PC-3 (cell line): Measurements from ENCODE around the gene STMP1. TPM values are rescaled to one million over a fixed set of nuclear protein-coding genes. Genes with fewer than 3 reads are reported as not detected.
A peak's percentile ranks its signal among the peaks of the same experiment; 100 is the strongest.

ENCODE experiments used
- ATAC-seq: fragments of 200-7000 bp; cut with Tn5 transposase; 2 replicates; pipeline ENCODE4 v1.9.1; 2020; ENCODE audit warnings: mild to moderate bottlenecking, moderate library complexity
- BruUV-seq: library from RNA; stranded (reverse); fragments of 400-500 nt; replicated peaks from 2 replicates; lab custom pipeline; 2021; lab: Mats Ljungman, UMichigan
- CTCF ChIA-PET: fragments of 300-600 bp; sonication (Branson Sonifier 250); formaldehyde crosslinking; loops from one replicate; lab custom pipeline; 2022; ENCODE audit warnings: antibody characterized with exemption; lab: Charles Lee
- POLR2A ChIA-PET: fragments of 300-600 bp; sonication (Branson Sonifier 250); formaldehyde crosslinking; loops from one replicate; lab custom pipeline; 2022; ENCODE audit warnings: antibody characterized with exemption; ENCODE audit not compliant: unreplicated experiment; lab: Charles Lee
- DNase-seq: peaks from one replicate; pipeline ENCODE4 v3.0.0-alpha.2; 2015
- H2AFZ ChIP-seq: fragments of 300-600 bp; sonication (generic); 2 replicates; pipeline ENCODE4 v1.6.0; 2016; ENCODE audit warnings: antibody characterized with exemption, low read length
- H3F3A ChIP-seq: fragments of 300-600 bp; sonication (generic); one replicate; pipeline ENCODE4 v1.6.0; 2017; ENCODE audit warnings: antibody characterized with exemption, low read length, control low read depth, mild to moderate bottlenecking; ENCODE audit not compliant: unreplicated experiment
- H3K27ac ChIP-seq: fragments of 300-600 bp; sonication (generic); 2 replicates; pipeline ENCODE4 v1.5.1; 2016; ENCODE audit warnings: mild to moderate bottlenecking, low read length
- H3K27me3 ChIP-seq: fragments of 300-600 bp; sonication (generic); 2 replicates; pipeline ENCODE4 v1.6.1; 2016; ENCODE audit warnings: low read length, mixed read lengths
- H3K36me3 ChIP-seq: fragments of 300-600 bp; sonication (generic); 2 replicates; pipeline ENCODE4 v1.6.1; 2016; ENCODE audit warnings: low read depth, mixed run types, low read length, mixed read lengths
- H3K4me1 ChIP-seq: fragments of 300-600 bp; sonication (generic); 2 replicates; pipeline ENCODE4 v1.5.1; 2016; ENCODE audit warnings: low read length; ENCODE audit not compliant: insufficient read depth
- H3K4me2 ChIP-seq: fragments of 300-600 bp; sonication (generic); 2 replicates; pipeline ENCODE4 v1.6.0; 2016; ENCODE audit warnings: low read length
- H3K4me3 ChIP-seq: fragments of 300-600 bp; sonication (generic); 2 replicates; pipeline ENCODE4 v1.5.1; 2016; ENCODE audit warnings: mild to moderate bottlenecking, low read length, mixed read lengths
- H3K79me2 ChIP-seq: fragments of 300-600 bp; sonication (generic); 2 replicates; pipeline ENCODE4 v1.6.1; 2017; ENCODE audit warnings: low read length, mixed read lengths
- H3K9ac ChIP-seq: fragments of 300-600 bp; sonication (generic); 2 replicates; pipeline ENCODE4 v1.6.0; 2016; ENCODE audit warnings: mild to moderate bottlenecking, low read length
- H3K9me2 ChIP-seq: fragments of 300-600 bp; sonication (generic); replicated peaks from 2 replicates; pipeline ENCODE4 v1.6.1; 2016; ENCODE audit warnings: mixed run types, low read length, mixed read lengths
- H3K9me3 ChIP-seq: fragments of 300-600 bp; sonication (generic); 2 replicates; pipeline ENCODE4 v1.6.1; 2016; ENCODE audit warnings: low read length, mixed read lengths
- H4K20me1 ChIP-seq: fragments of 300-600 bp; sonication (generic); 2 replicates; pipeline ENCODE4 v1.6.1; 2016; ENCODE audit warnings: low read length, mixed read lengths
- EZH2 ChIP-seq: fragments of 300-600 bp; sonication (generic); IDR thresholded peaks from one replicate; pipeline ENCODE4 v1.6.1; 2017; ENCODE audit warnings: antibody characterized with exemption, mild to moderate bottlenecking, low read length; ENCODE audit not compliant: unreplicated experiment
- EZH2phosphoT487 ChIP-seq: fragments of 300-600 bp; sonication (generic); IDR thresholded peaks from 2 replicates; pipeline ENCODE4 v1.6.1; 2018; ENCODE audit warnings: mild to moderate bottlenecking, antibody characterized with exemption, low read length, borderline replicate concordance
- intact Hi-C: fragments of 100-400 bp; cut with micrococcal nuclease; formaldehyde crosslinking; loops from 2 replicates; pipeline ENCODE4 v1.9.0; 2023
- total RNA-seq: library from RNA; depleted of rRNA; stranded (reverse); fragments of >200 nt; gene quantifications from 2 replicates; pipeline ENCODE4 v1.2.3, GENCODE V29; 2014
- TF ChIP-seq, protein P1 (sequence below): fragments of 300-600 bp; sonication (generic); conservative IDR thresholded peaks from 2 replicates; pipeline ENCODE4 v1.5.1; 2017; ENCODE audit warnings: antibody characterized with exemption, low read depth, mild to moderate bottlenecking, low read length

Gene STMP1
- total RNA-seq, 1 experiment from 2014 or later: 8.8 TPM

DNA sequence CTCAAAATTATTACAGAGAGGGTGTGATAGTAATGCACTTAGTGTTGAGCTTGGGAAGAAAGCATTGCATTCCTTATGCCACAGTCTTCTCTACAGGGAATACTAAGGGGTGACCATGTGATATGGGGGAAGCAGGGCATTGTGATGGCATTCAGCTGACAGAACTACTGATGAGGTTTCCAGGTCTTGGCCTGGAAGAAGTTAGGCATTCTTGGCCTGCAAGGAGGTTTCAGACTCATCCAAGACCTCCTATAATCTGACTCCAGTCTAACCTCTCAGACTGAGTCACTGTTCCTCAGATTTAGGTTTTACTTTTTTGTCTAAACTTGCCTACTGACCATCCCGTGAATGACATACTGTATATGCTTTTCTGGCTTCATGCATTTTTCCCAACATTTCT lies 7.9 kb downstream of the STMP1 start:
- peak; percentile 10 for DNase-seq
- H3K27me3 ChIP-seq: no peaks in the 10 kb centered on the region
- no peak overlapping the region for H3K27ac ChIP-seq
- ChIA-PET POLR2A (interaction anchor here (0.6 kb wide), 1 partner anchor 384 kb away, joined by 3 read pairs; no protein-coding TSS in a partner anchor), CTCF (no interaction called here)
- peaks cover 9% of the 10 kb centered on the region; the same call in 1 of the 2 replicates for H3K36me3 ChIP-seq
- H2AFZ ChIP-seq: no peak overlapping the region
- no peaks in the 10 kb centered on the region for H3K9me2 ChIP-seq
- no peak overlapping the region for H3K4me2 ChIP-seq
- no peak overlapping the region for H3K9ac ChIP-seq
- H4K20me1 ChIP-seq: peaks cover 7% of the 10 kb centered on the region; the same call in 1 of the 2 replicates
- no peak overlapping the region for H3K4me3 ChIP-seq
- peak; percentile 23 for ATAC-seq
- H3K79me2 ChIP-seq: peaks cover 79% of the 10 kb centered on the region
- TF ChIP-seq EZH2phosphoT487: no peak
- no peak for TF ChIP-seq EZH2
- TF ChIP-seq, protein P1, sequence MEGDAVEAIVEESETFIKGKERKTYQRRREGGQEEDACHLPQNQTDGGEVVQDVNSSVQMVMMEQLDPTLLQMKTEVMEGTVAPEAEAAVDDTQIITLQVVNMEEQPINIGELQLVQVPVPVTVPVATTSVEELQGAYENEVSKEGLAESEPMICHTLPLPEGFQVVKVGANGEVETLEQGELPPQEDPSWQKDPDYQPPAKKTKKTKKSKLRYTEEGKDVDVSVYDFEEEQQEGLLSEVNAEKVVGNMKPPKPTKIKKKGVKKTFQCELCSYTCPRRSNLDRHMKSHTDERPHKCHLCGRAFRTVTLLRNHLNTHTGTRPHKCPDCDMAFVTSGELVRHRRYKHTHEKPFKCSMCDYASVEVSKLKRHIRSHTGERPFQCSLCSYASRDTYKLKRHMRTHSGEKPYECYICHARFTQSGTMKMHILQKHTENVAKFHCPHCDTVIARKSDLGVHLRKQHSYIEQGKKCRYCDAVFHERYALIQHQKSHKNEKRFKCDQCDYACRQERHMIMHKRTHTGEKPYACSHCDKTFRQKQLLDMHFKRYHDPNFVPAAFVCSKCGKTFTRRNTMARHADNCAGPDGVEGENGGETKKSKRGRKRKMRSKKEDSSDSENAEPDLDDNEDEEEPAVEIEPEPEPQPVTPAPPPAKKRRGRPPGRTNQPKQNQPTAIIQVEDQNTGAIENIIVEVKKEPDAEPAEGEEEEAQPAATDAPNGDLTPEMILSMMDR: no peak
- peaks cover 22% of the 10 kb centered on the region for H3K4me1 ChIP-seq
- BruUV-seq: no TSS peak
- H3K9me3 ChIP-seq: no peaks in the 10 kb centered on the region
- intact Hi-C loops: loop anchor here (5.0 kb wide), 2 partner anchors 217 to 1922 kb away; no protein-coding TSS in a partner anchor
- no peaks in the 10 kb centered on the region for H3F3A ChIP-seq

DNA sequence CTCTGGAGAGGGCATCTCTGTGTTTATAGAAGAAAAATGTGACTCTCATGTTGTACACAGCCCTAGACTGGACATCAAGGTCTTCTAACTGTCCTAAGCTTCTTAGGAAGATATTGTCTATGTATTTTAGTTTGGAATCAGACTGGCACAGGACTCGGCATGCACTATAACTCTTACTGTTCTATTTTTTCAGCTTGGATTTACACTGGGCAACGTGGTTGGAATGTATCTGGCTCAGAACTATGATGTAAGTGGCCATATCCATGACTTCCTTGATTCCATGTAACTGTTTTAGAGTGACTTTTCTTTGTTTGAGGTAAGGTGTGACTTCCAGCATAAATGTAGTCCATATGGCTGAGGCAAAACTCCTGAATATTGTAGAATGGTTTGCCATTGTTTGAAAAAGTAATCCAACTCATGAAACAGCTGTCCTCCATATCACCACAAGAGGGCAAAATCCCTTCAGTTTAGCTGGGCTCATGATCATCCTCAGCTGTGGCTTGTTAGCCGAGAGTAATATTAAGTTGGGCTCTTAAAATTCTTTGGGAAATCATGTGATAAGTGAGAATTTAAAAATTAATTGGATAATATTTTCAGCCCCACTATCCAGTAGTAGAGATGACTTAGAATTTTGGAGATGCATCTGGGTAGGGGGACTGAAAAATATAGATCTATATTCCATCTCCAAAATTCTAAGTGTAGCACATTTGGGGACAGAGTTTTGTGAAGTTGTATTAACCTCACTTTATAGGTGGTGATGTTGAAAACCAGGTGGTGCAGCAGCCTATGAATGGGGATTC lies 10.4 kb downstream of the STMP1 start:
- Histone ChIP-seq H3F3A (no peaks in the 10 kb centered on the region), H4K20me1 (peaks cover 7% of the 10 kb centered on the region; the same call in 1 of the 2 replicates), H3K4me1 (peaks cover 27% of the 10 kb centered on the region), H3K9ac (0 out of 2 replicates have a peak overlapping the region, but pooled peaks have one; percentile 7), H3K79me2 (peaks cover 53% of the 10 kb centered on the region), H2AFZ (no peak overlapping the region), H3K27me3 (no peaks in the 10 kb centered on the region), H3K36me3 (peaks cover 9% of the 10 kb centered on the region), H3K9me2 (no peaks in the 10 kb centered on the region), H3K4me3 (peak overlapping the region; percentile 19; the same call in 1 of the 2 replicates), H3K27ac (peak overlapping the region; percentile 57), H3K4me2 (peak overlapping the region; percentile 25), H3K9me3 (no peaks in the 10 kb centered on the region)
- BruUV-seq: no TSS peak
- DNase-seq (peak; percentile 75), ATAC-seq (peak; percentile 84)
- intact Hi-C loops: loop anchor here (1.0 to 5.0 kb wide), 7 partner anchors 42 to 1920 kb away; no protein-coding TSS in a partner anchor
- TF ChIP-seq EZH2: no peak
- TF ChIP-seq, protein P1: peak; percentile 90
- CTCF ChIA-PET: interaction anchor here (0.5 to 1.4 kb wide), 5 partner anchors 35 to 124 kb away, joined by 3 to 9 read pairs (median 4); no protein-coding TSS in a partner anchor
- POLR2A ChIA-PET: interaction anchor here (0.9 kb wide), 1 partner anchor 125 kb away, joined by 6 read pairs; no protein-coding TSS in a partner anchor
